Measurements from ENCODE around the gene PLEKHA6. TPM values are rescaled to one million over a fixed set of nuclear protein-coding genes. Genes with fewer than 3 reads are reported as not detected.

Gene PLEKHA6
- total RNA-seq, 2 experiments from 2014 or later: 0.23 to 0.25 TPM

DNA sequence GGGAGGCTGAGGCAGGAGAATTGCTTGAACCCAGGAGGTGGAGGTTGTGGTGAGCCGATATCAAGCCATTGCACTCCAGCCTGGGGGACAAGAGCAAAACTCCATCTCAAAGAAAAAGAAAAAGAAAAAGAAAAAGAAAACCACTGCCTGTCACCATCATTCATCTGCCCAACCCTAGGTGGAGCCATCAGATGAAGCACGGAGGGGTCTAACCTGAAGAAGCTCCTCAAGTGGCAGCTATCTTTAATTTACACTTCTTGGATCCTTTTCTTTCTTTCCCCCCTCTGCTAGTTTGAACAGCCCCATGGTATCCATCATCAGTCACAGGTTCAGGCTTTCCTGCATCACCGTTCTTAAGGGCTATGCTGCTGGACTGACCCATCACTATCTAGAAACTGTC lies 57.0 kb downstream of the PLEKHA6 start:
- POLR2A ChIA-PET: no interaction called here
- CTCF ChIA-PET: interaction anchor here (0.9 kb wide), 1 partner anchor 10 kb away, joined by 4 read pairs; no protein-coding TSS in a partner anchor

DNA sequence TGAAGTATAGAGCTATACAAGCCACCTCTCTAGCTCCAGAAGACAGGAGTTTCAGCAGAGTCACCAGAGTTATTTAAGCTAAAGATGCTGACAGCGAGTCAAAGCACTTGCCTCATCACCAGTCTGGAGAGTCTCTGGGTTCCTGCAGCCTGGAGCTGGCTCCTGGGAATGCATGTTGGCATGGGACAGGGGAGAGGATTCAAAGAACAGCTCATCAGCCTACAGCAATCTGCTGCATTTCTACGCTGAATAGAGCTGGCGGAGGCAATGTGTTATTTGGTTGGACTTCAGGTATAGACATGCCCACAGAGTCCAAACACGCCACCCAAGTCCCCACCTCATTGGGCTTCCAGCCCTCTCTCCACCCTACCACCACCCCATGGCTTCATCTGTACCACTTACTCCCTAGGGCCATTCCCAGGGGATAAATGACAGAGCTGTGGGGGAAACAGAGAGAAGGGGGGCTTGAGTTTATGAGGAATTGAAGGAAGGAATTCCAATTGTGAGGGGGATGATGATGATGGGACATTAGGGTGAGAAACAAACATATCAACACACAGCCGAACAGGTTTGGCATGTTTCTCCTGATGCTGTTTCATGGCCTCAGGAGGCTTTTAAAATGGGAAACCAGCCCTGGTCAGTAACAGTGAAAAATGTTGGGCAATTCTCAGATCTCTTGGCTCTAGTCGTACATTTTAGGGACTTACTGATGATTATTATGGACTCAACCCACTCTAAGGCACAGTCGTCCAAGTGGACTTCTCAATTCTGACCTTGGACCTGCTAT lies 58.4 kb downstream of the PLEKHA6 start:
- ChIA-PET POLR2A (no interaction called here), CTCF (no interaction called here)

DNA sequence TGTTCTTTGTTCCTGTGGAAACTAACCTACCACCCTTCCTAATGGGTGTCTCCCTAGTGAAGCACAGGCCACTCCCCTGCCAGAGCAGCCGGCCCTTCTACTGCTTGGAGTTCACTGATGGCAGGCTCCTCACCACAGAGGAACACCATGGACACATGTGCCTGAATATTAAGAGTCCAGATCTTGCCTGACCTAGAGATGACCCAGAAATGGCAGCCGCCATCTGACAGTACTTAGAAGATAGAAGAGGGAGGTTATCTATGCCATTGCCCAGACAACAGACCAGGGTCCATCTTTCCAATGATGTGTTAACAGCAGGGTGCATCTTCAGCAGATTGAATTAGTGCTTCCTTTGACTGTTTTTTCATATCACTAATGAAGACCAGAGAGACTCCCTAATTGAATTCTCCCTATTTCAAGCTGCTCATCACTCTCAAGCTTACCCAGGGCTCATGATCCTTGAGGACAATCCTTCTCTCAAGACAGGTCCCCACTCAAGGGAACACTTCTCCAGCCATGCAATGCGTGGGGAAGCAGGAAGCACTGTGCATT lies 59.8 kb downstream of the PLEKHA6 start:
- ChIA-PET CTCF (no interaction called here), POLR2A (no interaction called here)

DNA sequence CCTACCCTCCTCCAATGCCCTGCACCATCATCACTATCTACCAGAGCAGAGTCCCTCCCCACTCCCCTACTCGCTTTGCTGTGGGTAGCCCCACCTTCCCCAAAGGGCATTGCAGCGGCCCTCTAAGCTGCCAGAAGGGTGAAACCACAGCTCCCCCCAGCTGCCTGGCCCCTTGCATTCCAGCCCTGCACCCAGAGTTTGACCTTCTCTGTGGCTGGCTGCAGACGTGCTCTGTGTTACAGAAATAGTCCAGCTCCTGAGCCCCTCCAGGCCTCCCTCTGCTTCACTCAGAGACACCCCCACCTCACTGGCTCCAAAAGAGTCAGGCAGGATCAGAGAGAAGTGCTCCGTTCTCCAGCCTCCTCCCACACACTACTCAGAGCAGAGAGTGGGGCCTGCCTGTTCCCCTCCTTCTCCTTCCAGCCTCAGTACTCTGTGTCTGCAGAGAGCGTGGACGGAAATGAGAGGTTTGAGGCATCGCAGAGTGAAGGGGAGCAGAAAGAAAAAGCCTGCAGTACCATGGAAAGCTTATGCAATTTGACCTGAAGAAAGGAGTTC lies 63.2 kb downstream of the PLEKHA6 start:
- POLR2A ChIA-PET: no interaction called here
- CTCF ChIA-PET: no interaction called here

DNA sequence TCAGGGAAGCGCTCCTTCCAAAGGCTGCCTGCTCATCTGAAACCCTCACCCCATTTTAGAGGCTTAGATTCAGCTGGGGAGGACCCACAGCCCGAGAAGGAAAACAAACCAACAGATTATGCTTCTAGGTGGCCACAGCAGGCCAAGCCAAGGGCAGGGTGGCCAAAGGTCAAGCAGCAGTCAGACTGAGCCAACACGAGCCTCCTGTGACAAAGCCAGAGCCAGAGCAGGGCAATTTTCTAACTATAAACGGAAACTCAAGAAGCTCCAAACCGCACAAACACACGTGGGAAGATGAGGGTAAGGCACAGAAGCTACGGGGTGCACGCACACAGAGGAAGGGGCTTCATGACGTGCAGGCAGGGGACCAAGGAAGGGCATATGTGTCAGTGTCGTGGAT lies 64.1 kb downstream of the PLEKHA6 start:
- ChIA-PET POLR2A (no interaction called here), CTCF (no interaction called here)

DNA sequence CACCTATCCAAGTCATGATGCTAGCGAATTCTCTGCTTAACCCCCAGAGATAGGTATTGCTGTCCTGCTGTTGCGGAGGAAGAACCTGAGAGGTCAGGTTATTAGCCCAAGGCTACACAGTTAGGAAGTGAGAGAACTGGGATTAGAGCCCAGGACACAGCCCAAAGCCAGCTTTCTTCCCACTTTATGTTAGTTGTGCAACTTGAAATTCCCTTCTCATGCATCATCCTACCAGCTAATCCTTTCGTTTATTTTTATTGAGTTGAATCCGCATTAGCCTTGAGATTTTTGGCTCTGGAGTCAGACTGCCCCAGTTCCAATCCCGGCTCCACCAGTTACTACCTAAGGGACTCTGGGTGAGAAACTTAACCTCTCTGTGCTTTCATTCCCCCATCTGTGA lies 65.4 kb downstream of the PLEKHA6 start:
- ChIA-PET POLR2A (no interaction called here), CTCF (no interaction called here)

DNA sequence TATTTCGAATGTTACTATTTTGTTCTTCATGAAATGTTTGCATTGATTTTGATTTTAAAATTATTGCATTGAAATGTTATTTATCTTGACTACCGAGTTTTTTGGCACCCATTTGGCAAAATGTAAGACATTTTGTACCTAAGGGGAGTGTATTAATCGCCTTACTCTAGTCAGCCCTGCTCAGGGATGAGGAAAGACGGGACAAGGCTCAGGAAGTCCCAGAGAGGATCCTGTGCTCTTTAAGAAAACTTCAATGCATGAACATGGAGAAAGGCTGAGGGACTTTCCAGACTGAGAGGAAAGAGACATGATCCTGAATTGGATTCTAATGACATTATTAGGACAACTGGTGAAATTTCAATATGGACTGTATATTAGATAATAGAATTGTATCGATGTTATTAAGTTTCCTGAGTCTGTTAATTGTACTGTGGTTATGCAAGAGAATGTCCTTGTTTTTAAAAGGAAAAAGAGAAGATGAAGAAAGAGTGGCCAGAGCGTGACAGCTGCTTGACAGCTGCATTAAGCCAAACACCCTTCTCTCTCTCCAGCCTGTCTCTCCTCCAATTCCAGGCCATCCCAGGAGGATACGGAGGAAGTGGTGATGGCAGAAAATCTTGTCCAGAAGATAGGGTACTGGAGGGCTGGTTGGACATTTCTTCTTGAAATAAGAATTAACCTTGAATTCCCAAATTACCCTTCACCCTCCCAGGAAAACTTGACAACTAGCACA lies 66.0 kb downstream of the PLEKHA6 start:
- ChIA-PET POLR2A (no interaction called here), CTCF (no interaction called here)

DNA sequence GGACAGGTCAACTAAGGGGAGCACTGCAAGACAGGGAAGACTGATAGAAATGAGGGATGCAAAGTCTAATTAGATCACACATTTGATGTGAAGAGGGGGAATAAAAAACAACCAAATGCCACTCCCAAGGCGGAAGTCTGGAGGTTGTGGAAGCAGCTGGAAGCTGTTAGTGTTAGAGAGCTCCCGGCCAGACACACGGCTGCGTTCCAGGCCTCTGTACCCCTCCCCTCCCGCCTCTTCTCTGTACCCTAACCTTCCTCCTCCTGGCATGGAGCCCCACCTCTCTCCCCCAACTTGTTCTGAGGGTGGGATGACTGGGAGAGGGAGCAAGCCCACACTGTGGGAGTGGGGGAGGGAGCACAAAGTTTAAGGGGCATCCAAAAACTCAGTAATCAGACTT lies 67.0 kb downstream of the PLEKHA6 start:
- ChIA-PET CTCF (no interaction called here), POLR2A (no interaction called here)

DNA sequence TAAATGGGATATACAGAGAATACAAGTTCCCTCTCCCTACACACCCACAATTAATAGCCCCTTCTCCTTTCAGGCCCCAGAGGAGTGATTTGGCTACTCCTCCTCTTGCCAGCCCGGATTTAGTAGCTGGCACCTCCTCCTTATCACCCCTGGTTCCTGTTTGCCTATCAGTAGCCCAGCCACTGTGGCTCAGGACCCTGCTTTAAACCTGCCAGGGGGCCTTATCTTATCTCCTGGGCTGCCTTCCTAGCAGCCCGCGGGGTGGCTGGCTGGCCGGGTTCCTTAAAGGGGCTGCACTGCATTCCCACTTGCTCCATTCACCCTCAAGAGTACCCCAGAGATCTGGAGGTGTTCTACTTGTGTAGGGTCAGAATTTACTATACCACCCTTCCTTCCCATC lies 70.4 kb downstream of the PLEKHA6 start:
- POLR2A ChIA-PET: no interaction called here
- CTCF ChIA-PET: no interaction called here

DNA sequence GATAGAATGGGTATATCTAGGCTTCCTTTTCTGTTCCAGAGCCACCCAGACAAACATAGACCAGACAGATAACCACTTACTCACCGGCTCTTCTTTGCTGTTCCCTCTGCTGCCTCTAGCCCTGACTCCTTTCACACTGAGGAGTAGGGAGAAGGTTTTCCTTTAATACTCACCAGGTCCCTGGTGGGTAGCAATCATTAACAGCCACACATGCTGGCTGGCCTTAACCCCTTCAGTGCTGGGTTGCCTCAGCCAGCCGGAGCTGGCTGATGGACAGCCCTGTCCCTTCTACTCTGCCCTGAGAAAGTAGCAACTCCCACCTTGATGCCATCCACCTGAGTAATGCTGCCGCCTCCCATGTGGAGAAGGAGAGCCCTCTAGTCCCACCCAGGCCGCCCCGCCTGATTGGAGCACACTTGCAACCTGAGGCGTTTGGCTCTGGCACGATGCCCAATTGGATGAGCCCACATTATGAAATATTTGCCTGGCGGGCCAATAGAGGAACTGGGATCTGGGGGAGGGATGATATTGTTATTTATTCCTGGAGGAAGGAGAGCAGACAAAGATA lies 71.6 kb downstream of the PLEKHA6 start:
- POLR2A ChIA-PET: no interaction called here
- CTCF ChIA-PET: interaction anchor here (1.0 kb wide), 1 partner anchor 74 kb away, joined by 3 read pairs; no protein-coding TSS in a partner anchor

DNA sequence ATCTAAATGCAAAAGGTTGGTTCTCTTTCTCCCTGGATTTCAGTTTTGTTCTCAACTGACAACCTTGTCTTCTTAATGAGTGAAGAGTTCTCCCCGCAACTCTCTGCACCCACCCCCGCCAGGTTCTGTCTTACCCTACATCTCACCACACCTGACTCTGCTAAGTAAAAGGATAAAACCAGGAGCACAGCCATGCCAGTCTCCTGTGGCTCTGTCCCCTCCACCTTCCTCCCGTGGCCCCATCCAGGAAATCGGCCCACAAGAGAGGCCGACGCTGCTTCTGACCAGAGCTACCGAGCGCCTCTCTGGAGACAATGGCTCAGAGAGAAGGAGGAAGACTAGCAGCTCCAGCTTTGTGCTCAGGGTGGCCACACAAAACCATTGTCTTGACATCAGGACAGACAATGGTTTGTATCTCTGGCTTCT lies 72.2 kb downstream of the PLEKHA6 start:
- CTCF ChIA-PET: interaction anchor here (1.0 kb wide), 1 partner anchor 74 kb away, joined by 3 read pairs; no protein-coding TSS in a partner anchor
- POLR2A ChIA-PET: no interaction called here

DNA sequence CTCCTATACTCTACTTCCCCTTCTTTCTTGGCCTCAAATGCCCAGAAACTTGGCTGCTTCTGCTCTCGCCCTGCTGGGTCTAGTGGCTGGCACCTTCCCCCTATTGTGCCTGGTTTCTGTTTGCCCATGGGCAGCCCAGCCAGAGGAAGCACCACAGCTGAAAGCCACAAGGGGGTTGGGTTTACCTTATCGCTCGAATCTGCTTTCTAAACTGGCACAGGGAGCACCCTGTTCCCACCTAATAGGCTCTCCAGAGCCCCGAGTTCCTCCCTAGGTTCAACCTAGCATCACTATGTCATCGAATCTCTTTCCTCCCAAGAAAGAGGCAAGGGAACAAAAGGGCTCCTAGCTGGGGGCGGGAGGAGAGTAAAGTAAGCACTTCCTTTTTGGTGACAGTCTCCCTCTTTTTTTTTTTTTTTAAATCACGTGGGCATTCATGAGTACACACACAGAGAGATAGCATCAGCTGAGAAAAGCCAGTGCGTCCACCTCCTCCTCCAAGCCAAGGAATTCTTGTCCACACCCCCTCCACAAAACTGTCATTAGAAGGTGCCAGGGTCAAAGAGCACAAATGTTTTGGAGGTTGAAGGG lies 72.8 kb downstream of the PLEKHA6 start:
- ChIA-PET CTCF (interaction anchor here (1.0 kb wide), 1 partner anchor 75 kb away, joined by 3 read pairs; no protein-coding TSS in a partner anchor), POLR2A (interaction anchor here (0.6 kb wide), 2 partner anchors 481 to 659 kb away, joined by 3 read pairs; no protein-coding TSS in a partner anchor)

DNA sequence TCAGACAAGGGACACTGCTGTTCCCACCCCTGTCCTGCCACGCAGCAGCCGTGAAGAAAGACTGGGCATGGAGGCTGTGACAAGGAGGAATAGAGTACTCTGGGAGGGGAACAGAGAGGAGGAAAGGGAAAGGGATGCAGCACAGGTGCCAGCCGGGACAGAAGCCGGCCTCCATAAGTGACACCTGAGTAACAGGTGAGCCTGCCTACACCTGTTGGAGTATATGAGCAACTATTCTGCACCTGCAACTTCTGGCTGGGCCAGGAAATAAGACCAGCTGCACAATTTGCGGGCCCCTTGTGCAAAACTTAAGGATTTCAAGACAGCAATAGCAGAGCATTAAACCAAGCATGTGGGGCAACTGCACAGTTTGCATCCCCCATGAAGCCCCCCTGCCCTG lies 73.4 kb downstream of the PLEKHA6 start:
- POLR2A ChIA-PET: interaction anchor here (0.6 kb wide), 2 partner anchors 481 to 659 kb away, joined by 3 read pairs; no protein-coding TSS in a partner anchor
- CTCF ChIA-PET: no interaction called here

DNA sequence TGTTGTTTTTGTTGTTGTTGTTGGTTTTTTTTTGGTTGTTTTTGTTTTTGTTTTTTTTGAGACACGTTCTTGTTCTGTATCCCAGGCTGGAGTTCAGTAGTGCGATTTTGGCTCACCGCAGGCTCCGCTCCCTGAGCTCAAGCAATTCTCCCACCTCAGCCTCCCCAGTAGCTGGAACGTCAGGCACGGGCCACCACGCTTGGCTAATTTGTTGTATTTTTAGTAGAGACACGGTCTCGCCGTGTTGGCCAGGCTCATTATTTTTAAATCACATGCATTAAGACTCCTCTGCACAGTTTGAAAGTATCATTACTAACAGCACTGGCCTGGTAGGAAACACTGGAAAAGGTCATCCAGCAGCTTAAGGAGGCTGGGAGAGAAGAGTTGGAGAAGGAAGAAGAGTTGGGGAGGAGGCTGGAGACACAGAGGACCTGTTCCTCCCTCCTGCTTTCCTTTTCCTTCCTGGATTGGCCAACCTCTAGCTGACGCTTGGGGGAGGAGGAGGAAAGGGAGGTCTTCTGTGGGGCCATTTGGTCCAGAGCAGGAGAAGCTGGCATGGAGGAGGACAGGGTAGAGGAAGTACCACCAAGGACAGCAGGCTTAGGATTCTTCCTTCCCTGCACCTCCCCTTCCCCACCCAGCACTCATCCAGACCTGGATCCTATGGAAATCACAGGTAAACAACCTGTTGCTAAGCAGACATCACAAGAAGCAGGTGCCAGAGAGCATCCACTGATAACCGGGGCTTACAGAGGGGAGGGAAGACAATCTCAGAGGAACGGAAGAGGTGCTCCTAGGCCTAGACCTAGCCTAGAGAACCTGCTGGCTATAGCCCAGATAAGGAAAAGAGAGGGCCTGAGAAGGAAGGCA lies 74.1 kb downstream of the PLEKHA6 start:
- CTCF ChIA-PET: no interaction called here
- POLR2A ChIA-PET: interaction anchor here (0.7 kb wide), 1 partner anchor 953 kb away, joined by 3 read pairs; no protein-coding TSS in a partner anchor

DNA sequence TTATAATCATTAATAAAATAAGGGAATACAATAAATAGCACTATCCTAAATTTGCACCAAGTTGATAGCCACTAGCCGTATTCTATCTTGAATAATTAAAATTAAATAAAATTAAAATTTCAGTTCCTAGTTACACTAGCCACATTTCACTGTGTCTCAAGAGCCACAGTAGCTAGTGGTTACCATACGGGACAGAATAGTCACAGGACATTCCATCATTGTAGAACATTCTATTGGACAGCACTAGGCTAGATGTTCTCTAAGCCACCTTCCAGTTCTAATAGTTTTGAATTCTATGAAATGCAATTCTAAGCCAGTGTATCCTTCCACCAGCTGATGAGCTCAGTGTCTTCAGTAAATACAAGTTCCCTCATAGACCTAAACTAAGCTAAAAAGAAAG lies 74.8 kb downstream of the PLEKHA6 start:
- ChIA-PET CTCF (no interaction called here), POLR2A (interaction anchor here (0.7 kb wide), 1 partner anchor 952 kb away, joined by 3 read pairs; no protein-coding TSS in a partner anchor)

DNA sequence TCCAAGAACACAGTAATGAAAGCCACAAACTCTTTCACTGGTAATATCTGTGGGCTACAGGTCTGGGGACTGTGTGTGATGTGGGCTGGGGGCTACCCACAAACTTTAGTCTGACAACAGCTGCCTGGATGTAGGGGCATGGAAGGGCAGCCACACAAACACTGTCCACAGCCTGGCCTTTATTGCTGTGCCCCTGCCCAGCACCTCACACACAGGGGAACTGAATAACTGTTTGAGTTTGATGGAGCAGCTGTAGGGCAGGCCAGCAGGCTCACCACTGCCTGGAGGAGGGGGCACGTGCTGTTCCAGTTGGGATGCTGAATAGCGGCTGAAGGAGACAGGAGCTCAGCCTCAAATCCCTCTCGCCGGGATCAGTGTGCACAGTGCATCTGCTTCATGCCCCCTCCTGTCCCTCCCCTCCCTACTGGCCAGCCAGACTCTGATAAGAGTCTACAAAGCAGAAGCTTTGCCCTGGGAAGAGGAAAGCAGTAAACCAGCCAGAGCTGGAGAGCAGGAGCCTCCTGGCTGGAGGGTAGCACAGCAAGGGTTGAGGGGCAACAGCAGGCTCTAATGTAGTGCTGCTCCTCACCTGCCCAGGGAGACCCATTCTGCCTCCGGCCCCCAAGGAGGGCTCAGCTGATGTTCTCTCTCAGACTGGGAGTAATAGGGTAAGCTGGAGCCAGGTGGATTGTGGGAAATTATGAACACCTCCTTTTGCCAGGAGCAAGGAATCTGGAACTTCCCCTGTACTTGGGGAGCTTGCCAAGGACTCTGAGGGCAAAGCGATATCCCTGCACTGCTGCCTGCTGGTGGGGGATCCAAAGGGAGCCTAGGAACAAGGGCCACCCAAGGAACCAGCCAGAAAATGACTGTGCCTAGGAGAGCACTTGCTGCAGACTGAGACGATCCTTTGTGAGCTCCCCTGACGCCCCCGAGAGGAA lies 75.7 kb downstream of the PLEKHA6 start:
- ChIA-PET POLR2A (no interaction called here), CTCF (interaction anchor here (1.5 kb wide), 1 partner anchor 80 kb away, joined by 4 read pairs; no protein-coding TSS in a partner anchor)

DNA sequence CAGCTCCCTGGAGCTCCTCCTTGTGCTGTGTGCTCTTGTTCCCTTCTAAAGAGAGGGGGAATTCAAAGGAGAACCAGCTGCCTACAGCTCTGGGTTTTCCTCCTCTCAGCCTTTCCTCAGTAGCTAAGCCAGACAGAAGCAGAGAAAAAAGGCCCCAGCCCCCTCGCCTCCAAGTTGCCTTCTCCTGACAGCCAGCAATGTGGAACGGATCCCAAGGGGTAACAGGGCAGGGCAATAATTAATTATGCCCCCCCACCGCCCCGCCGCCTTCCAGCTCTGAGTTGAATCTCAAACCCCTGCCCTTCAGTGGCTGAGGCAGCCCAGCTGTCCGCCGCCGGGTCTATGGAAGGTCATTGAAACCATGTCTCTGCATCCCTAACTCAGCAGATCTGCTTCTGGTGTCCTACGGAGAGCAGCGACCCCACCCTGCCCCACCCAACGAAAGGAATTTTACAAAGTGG lies 76.9 kb downstream of the PLEKHA6 start:
- CTCF ChIA-PET: interaction anchor here (1.5 kb wide), 1 partner anchor 81 kb away, joined by 4 read pairs; no protein-coding TSS in a partner anchor
- POLR2A ChIA-PET: no interaction called here

Measured in activated CD8-positive, alpha-beta memory T cell treated with anti-CD3 and anti-CD28 coated beads for 36 hours (primary cell).